AG09319 (cell line): ENCODE measurements around the gene SH3TC2.

ENCODE experiments used
- DNase-seq: peaks from one replicate; pipeline ENCODE4 v3.0.0-alpha.2; 2010; ENCODE audit warnings: low read depth; ENCODE audit errors: extremely low read depth
- CTCF ChIP-seq: IDR thresholded peaks from 2 replicates; pipeline ENCODE4 v1.5.1; 2011; ENCODE audit warnings: low read depth, mild to moderate bottlenecking, inconsistent platforms, low read length, moderate library complexity

The SH3TC2 gene

GRCh38 chr5:149022200-149022599, 40.7 kb downstream of the SH3TC2 start:
- no peak for DNase-seq
- TF ChIP-seq CTCF, result no peak

- no peak for DNase-seq
- TF ChIP-seq CTCF, result no peak
These were observed 43.2 kb downstream of the SH3TC2 start for GRCh38 chr5:149019679-149020078.

- DNase-seq, result peak; percentile 37
- TF ChIP-seq CTCF, result no peak
These were observed 43.9 kb downstream of the SH3TC2 start for GRCh38 chr5:149018909-149019443.

- TF ChIP-seq CTCF, result no peak
- no peak for DNase-seq
These were observed 45.2 kb downstream of the SH3TC2 start for GRCh38 chr5:149017636-149018035.

- DNase-seq, result no peak
- no peak for TF ChIP-seq CTCF
These were observed 47.3 kb downstream of the SH3TC2 start for GRCh38 chr5:149015561-149015960.

GRCh38 chr5:149015126-149015525, 47.7 kb downstream of the SH3TC2 start:
- no peak for TF ChIP-seq CTCF
- DNase-seq, result no peak

- no peak for TF ChIP-seq CTCF
- DNase-seq, result no peak
These were observed 48.3 kb downstream of the SH3TC2 start for GRCh38 chr5:149014571-149015031.
